Testis (tissue), 2 donors: Measurements from ENCODE around the gene MRPL55.

ENCODE experiments used
- POLR2A ChIP-seq: fragments of 450-650 bp; IDR thresholded peaks from one replicate; pipeline ENCODE4 v1.6.1; 2017; ENCODE audit warnings: antibody characterized with exemption, mild to moderate bottlenecking, moderate library complexity
- TF ChIP-seq, protein P1 (sequence below), 3 experiments: fragments of 450-650 bp in 2 of 3; fragments of 200-600 bp in 1 of 3; sonication (generic) in 1 of 3; IDR thresholded peaks; one replicate each; pipeline ENCODE4 v1.5.1; 2016 to 2019; ENCODE audit warnings: antibody characterized with exemption in 3 of 3, mild to moderate bottlenecking in 2 of 3, moderate library complexity in 1 of 3

GRCh38 chr1:228152918-228153258 lies 43.8 kb upstream of the MRPL55 start:
- TF ChIP-seq, protein P1, sequence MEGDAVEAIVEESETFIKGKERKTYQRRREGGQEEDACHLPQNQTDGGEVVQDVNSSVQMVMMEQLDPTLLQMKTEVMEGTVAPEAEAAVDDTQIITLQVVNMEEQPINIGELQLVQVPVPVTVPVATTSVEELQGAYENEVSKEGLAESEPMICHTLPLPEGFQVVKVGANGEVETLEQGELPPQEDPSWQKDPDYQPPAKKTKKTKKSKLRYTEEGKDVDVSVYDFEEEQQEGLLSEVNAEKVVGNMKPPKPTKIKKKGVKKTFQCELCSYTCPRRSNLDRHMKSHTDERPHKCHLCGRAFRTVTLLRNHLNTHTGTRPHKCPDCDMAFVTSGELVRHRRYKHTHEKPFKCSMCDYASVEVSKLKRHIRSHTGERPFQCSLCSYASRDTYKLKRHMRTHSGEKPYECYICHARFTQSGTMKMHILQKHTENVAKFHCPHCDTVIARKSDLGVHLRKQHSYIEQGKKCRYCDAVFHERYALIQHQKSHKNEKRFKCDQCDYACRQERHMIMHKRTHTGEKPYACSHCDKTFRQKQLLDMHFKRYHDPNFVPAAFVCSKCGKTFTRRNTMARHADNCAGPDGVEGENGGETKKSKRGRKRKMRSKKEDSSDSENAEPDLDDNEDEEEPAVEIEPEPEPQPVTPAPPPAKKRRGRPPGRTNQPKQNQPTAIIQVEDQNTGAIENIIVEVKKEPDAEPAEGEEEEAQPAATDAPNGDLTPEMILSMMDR (IDR thresholded peaks at IDR 0.05) = no peak
- TF ChIP-seq POLR2A = no peak
